Activated CD8-positive, alpha-beta T cell treated with anti-CD3 and anti-CD28 coated beads, Interleukin-2, amount 10 ng/mL, durations not matched to agents 7 days and 5 days (primary cell): ENCODE results near the gene GPR142. TPM values are rescaled to one million over a fixed set of nuclear protein-coding genes. Genes with fewer than 3 reads are reported as not detected.

ENCODE experiments used
- ATAC-seq: fragments of 150-1000 bp; cut with Tn5 transposase; one replicate; pipeline ENCODE4 v1.10.0; 2021; ENCODE audit warnings: moderate library complexity
- CTCF ChIA-PET: fragments of 350-600 bp; sonication (Branson Sonifier 250); formaldehyde crosslinking; loops from one replicate; lab custom pipeline; 2021; ENCODE audit warnings: antibody characterized with exemption; lab: Charles Lee
- POLR2A ChIA-PET: fragments of 350-600 bp; sonication (Branson Sonifier 250); formaldehyde crosslinking; loops from one replicate; lab custom pipeline; 2021; ENCODE audit warnings: antibody characterized with exemption; lab: Charles Lee
- DNase-seq: peaks from one replicate; pipeline ENCODE4 v3.0.0-alpha.2; 2020
- H3K27ac Mint-ChIP-seq: one replicate; pipeline ENCODE4 v1.8.0; 2021; ENCODE audit warnings: mild to moderate bottlenecking, mixed read lengths
- H3K27me3 Mint-ChIP-seq: one replicate; pipeline ENCODE4 v1.8.0; 2021; ENCODE audit warnings: low read depth, mixed read lengths
- H3K36me3 Mint-ChIP-seq: one replicate; pipeline ENCODE4 v1.8.0; 2021; ENCODE audit warnings: low read depth, mixed read lengths
- H3K4me1 Mint-ChIP-seq: one replicate; pipeline ENCODE4 v1.8.0; 2021; ENCODE audit warnings: low read depth, mixed read lengths
- H3K4me3 Mint-ChIP-seq: one replicate; pipeline ENCODE4 v1.8.0; 2021; ENCODE audit warnings: mild to moderate bottlenecking, mixed read lengths
- H3K9me3 Mint-ChIP-seq: one replicate; pipeline ENCODE4 v1.8.0; 2022; ENCODE audit warnings: mixed read lengths; ENCODE audit not compliant: insufficient read depth
- total RNA-seq, 2 experiments: library from RNA; stranded (reverse); gene quantifications; one replicate each; pipeline ENCODE4 v1.2.3, GENCODE V29; 2021

The GPR142 gene
- total RNA-seq, 2 experiments from 2014 or later = not detected

GRCh38 chr17:74347646-74348045 lies 19.7 kb upstream of the GPR142 start:
- DNase-seq (no peak), ATAC-seq (no peak)
- Mint-ChIP-seq H3K9me3 (no peaks in the 10 kb centered on the region), H3K27ac (no peak overlapping the region), H3K27me3 (peaks cover 26% of the 10 kb centered on the region), H3K4me3 (no peak overlapping the region), H3K36me3 (no peaks in the 10 kb centered on the region), H3K4me1 (no peaks in the 10 kb centered on the region)
- ChIA-PET POLR2A (interaction anchor here (1.4 kb wide), 1 partner anchor 23 kb away, joined by 3 read pairs; no protein-coding TSS in a partner anchor), CTCF (no interaction called here)

GRCh38 chr17:74349120-74349519 lies 18.2 kb upstream of the GPR142 start:
- Mint-ChIP-seq H3K9me3 (no peaks in the 10 kb centered on the region), H3K36me3 (no peaks in the 10 kb centered on the region), H3K4me1 (no peaks in the 10 kb centered on the region), H3K4me3 (no peak overlapping the region), H3K27ac (no peak overlapping the region), H3K27me3 (peaks cover 39% of the 10 kb centered on the region)
- no peak for DNase-seq
- ChIA-PET POLR2A (no interaction called here), CTCF (interaction anchor here (0.7 kb wide), 1 partner anchor 43 kb away, joined by 3 read pairs; no protein-coding TSS in a partner anchor)
- ATAC-seq = no peak

GRCh38 chr17:74350486-74350885 lies 16.8 kb upstream of the GPR142 start:
- Mint-ChIP-seq H3K9me3 (no peaks in the 10 kb centered on the region), H3K27ac (no peak overlapping the region), H3K4me1 (no peaks in the 10 kb centered on the region), H3K36me3 (no peaks in the 10 kb centered on the region), H3K27me3 (peaks cover 45% of the 10 kb centered on the region), H3K4me3 (no peak overlapping the region)
- ATAC-seq = no peak
- DNase-seq = no peak
- ChIA-PET POLR2A (no interaction called here), CTCF (interaction anchor here (0.5 to 3.0 kb wide), 2 partner anchors 18 to 233 kb away, joined by 3 to 20 read pairs; no protein-coding TSS in a partner anchor)

GRCh38 chr17:74351552-74352210 lies 15.6 kb upstream of the GPR142 start:
- ChIA-PET POLR2A (no interaction called here), CTCF (interaction anchor here (0.7 to 3.0 kb wide), 6 partner anchors 10 to 139 kb away, joined by 3 to 20 read pairs (median 4); partner anchors contain the start of genes BTBD17 and TTYH2)
- Mint-ChIP-seq H3K4me1 (no peaks in the 10 kb centered on the region), H3K9me3 (no peaks in the 10 kb centered on the region), H3K36me3 (no peaks in the 10 kb centered on the region), H3K27ac (no peak overlapping the region), H3K4me3 (no peak overlapping the region), H3K27me3 (peaks cover 54% of the 10 kb centered on the region)
- no peak for DNase-seq
- ATAC-seq = peak; percentile 37

GRCh38 chr17:74353446-74354060 lies 13.8 kb upstream of the GPR142 start:
- H3K4me1 Mint-ChIP-seq = peaks cover 2% of the 10 kb centered on the region
- no peak overlapping the region for H3K4me3 Mint-ChIP-seq
- no peaks in the 10 kb centered on the region for H3K36me3 Mint-ChIP-seq
- DNase-seq (no peak), ATAC-seq (no peak)
- H3K27me3 Mint-ChIP-seq = peaks cover 61% of the 10 kb centered on the region
- CTCF ChIA-PET = interaction anchor here (0.6 to 3.0 kb wide), 9 partner anchors 8 to 142 kb away, joined by 3 to 20 read pairs (median 4); partner anchors contain the start of gene BTBD17
- no peaks in the 10 kb centered on the region for H3K9me3 Mint-ChIP-seq
- POLR2A ChIA-PET = no interaction called here
- no peak overlapping the region for H3K27ac Mint-ChIP-seq

GRCh38 chr17:74354123-74354522 lies 13.2 kb upstream of the GPR142 start:
- Mint-ChIP-seq H3K4me3 (no peak overlapping the region), H3K4me1 (peaks cover 2% of the 10 kb centered on the region), H3K27me3 (peaks cover 62% of the 10 kb centered on the region), H3K9me3 (no peaks in the 10 kb centered on the region), H3K27ac (no peak overlapping the region), H3K36me3 (no peaks in the 10 kb centered on the region)
- ChIA-PET POLR2A (no interaction called here), CTCF (interaction anchor here (0.9 to 1.3 kb wide), 3 partner anchors 9 to 143 kb away, joined by 3 to 4 read pairs (median 4); no protein-coding TSS in a partner anchor)
- DNase-seq (peak; percentile 72), ATAC-seq (peak; percentile 71)

- POLR2A ChIA-PET = no interaction called here
- H3K4me3 Mint-ChIP-seq = no peak overlapping the region
- DNase-seq = no peak
- peaks cover 2% of the 10 kb centered on the region for H3K4me1 Mint-ChIP-seq
- CTCF ChIA-PET = interaction anchor here (0.9 kb wide), 1 partner anchor 8 kb away, joined by 3 read pairs; no protein-coding TSS in a partner anchor
- no peak overlapping the region for H3K27ac Mint-ChIP-seq
- no peaks in the 10 kb centered on the region for H3K9me3 Mint-ChIP-seq
- no peak for ATAC-seq
- peaks cover 62% of the 10 kb centered on the region for H3K27me3 Mint-ChIP-seq
- H3K36me3 Mint-ChIP-seq = no peaks in the 10 kb centered on the region
These were observed 12.7 kb upstream of the GPR142 start for GRCh38 chr17:74354561-74354960.

- Mint-ChIP-seq H3K36me3 (no peaks in the 10 kb centered on the region), H3K4me1 (peaks cover 2% of the 10 kb centered on the region), H3K4me3 (no peak overlapping the region), H3K27ac (no peak overlapping the region), H3K27me3 (peaks cover 61% of the 10 kb centered on the region), H3K9me3 (no peaks in the 10 kb centered on the region)
- DNase-seq = no peak
- ATAC-seq = no peak
- ChIA-PET POLR2A (no interaction called here), CTCF (interaction anchor here (0.9 kb wide), 1 partner anchor 8 kb away, joined by 3 read pairs; no protein-coding TSS in a partner anchor)
These were observed 12.2 kb upstream of the GPR142 start for GRCh38 chr17:74355065-74355464.

GRCh38 chr17:74356646-74357465 lies 10.4 kb upstream of the GPR142 start:
- peak; percentile 33 for ATAC-seq
- peak; percentile 38 for DNase-seq
- peaks cover 51% of the 10 kb centered on the region for H3K27me3 Mint-ChIP-seq

GRCh38 chr17:74357466-74357809 lies 9.9 kb upstream of the GPR142 start:
- peaks cover 2% of the 10 kb centered on the region for H3K4me1 Mint-ChIP-seq
- no peaks in the 10 kb centered on the region for H3K36me3 Mint-ChIP-seq
- POLR2A ChIA-PET = no interaction called here
- H3K4me3 Mint-ChIP-seq = no peak overlapping the region
- no peak overlapping the region for H3K27ac Mint-ChIP-seq
- H3K27me3 Mint-ChIP-seq = peaks cover 47% of the 10 kb centered on the region
- DNase-seq (no peak), ATAC-seq (no peak)
- CTCF ChIA-PET = interaction anchor here (0.9 to 3.1 kb wide), 4 partner anchors 11 to 136 kb away, joined by 3 to 17 read pairs (median 4); partner anchors contain the start of gene GPR142
- no peaks in the 10 kb centered on the region for H3K9me3 Mint-ChIP-seq

More at GRCh38 chr17:74356646-74357465, 10.4 kb upstream of the GPR142 start:
- H3K4me1 Mint-ChIP-seq = peaks cover 2% of the 10 kb centered on the region
- H3K4me3 Mint-ChIP-seq = no peak overlapping the region
- CTCF ChIA-PET = interaction anchor here (0.7 to 3.1 kb wide), 5 partner anchors 11 to 137 kb away, joined by 3 to 17 read pairs (median 4); partner anchors contain the start of gene GPR142
- no peak overlapping the region for H3K27ac Mint-ChIP-seq
- H3K36me3 Mint-ChIP-seq = no peaks in the 10 kb centered on the region
- POLR2A ChIA-PET = no interaction called here
- H3K9me3 Mint-ChIP-seq = no peaks in the 10 kb centered on the region

- Mint-ChIP-seq H3K27me3 (peaks cover 36% of the 10 kb centered on the region), H3K27ac (no peak overlapping the region), H3K4me3 (no peak overlapping the region), H3K36me3 (no peaks in the 10 kb centered on the region), H3K4me1 (peaks cover 2% of the 10 kb centered on the region), H3K9me3 (no peaks in the 10 kb centered on the region)
- DNase-seq = no peak
- CTCF ChIA-PET = interaction anchor here (1.3 to 3.1 kb wide), 3 partner anchors 9 to 10 kb away, joined by 5 to 17 read pairs (median 9); partner anchors contain the start of gene GPR142
- no peak for ATAC-seq
- POLR2A ChIA-PET = no interaction called here
These were observed 8.6 kb upstream of the GPR142 start for GRCh38 chr17:74358697-74359096.
